ENCODE data around the gene SLC2A6.

The SLC2A6 gene

DNA sequence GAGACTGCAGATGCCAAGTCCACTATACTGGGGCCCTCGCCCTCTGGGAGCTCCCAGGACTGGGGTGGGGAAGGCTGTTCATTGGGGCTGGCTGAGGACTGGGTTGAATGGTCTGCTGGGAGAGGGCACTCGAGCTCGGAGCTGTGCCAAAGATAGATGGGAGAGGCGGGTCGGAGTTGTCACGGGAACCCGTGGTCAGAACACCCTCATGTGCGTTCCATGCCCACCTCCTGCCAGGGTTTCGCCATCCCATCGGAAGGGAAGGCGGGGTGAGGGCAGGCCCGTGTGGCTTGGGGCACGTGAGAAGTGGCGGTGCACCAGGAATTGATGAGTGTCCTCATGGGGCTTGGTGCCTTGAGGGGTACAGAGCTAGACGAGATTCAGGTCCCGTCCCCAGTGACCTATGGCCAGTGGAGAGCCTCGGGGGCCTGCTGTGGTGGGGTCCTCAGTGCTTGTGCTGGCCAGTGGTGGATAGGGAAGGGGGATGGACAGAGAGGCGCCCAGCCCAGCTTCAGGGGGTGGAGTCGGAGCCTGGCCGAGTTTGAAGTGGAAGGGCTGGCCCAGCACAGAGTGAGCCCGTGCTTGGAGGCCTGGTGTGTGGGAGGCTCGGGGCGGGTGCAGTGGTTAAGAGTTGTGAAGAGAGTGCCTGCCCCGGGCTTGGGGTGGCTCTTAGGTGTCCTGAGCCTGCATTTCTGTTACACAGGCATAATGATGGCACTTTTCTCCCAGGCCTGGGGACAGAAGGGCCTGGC lies 14.9 kb downstream of the SLC2A6 start:
- Histone ChIP-seq H3K79me2 (ENCODE audit: insufficient read depth, low read length) (no peaks in the 10 kb centered on the region), H3K36me3 (ENCODE audit: insufficient read depth, low read length) (no peaks in the 10 kb centered on the region), H3K4me1 (ENCODE audit: insufficient read depth, low read length, severe bottlenecking) (peaks cover 11% of the 10 kb centered on the region), H3K4me3 (ENCODE audit: low read depth, low read length, poor library complexity, severe bottlenecking) (no peak overlapping the region), H3F3A (ENCODE audit: insufficient read depth, low read length) (no peaks in the 10 kb centered on the region), H3K4me2 (ENCODE audit: low read length) (no peak overlapping the region), H3K27ac (ENCODE audit: low read depth, low read length, poor library complexity, severe bottlenecking) (no peak overlapping the region), H3K9me2 (ENCODE audit: low read depth, low read length) (no peaks in the 10 kb centered on the region), H3K9ac (ENCODE audit: low read length) (no peak overlapping the region), H3K9me3 (ENCODE audit: low read length) (no peaks in the 10 kb centered on the region), H3K27me3 (ENCODE audit: insufficient read depth, low read length) (no peaks in the 10 kb centered on the region; the same call in 1 of the 2 replicates), H4K20me1 (ENCODE audit: insufficient read depth, low read length) (no peaks in the 10 kb centered on the region), H2AFZ (ENCODE audit: low read length) (no peak overlapping the region)
- TF ChIP-seq, protein P1, sequence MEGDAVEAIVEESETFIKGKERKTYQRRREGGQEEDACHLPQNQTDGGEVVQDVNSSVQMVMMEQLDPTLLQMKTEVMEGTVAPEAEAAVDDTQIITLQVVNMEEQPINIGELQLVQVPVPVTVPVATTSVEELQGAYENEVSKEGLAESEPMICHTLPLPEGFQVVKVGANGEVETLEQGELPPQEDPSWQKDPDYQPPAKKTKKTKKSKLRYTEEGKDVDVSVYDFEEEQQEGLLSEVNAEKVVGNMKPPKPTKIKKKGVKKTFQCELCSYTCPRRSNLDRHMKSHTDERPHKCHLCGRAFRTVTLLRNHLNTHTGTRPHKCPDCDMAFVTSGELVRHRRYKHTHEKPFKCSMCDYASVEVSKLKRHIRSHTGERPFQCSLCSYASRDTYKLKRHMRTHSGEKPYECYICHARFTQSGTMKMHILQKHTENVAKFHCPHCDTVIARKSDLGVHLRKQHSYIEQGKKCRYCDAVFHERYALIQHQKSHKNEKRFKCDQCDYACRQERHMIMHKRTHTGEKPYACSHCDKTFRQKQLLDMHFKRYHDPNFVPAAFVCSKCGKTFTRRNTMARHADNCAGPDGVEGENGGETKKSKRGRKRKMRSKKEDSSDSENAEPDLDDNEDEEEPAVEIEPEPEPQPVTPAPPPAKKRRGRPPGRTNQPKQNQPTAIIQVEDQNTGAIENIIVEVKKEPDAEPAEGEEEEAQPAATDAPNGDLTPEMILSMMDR (IDR thresholded peaks at IDR 0.05; ENCODE audit: low read length), result no peak
- no peak for TF ChIP-seq EZH2 (IDR thresholded peaks at IDR 0.05; ENCODE audit: borderline replicate concordance, low read length)

DNA sequence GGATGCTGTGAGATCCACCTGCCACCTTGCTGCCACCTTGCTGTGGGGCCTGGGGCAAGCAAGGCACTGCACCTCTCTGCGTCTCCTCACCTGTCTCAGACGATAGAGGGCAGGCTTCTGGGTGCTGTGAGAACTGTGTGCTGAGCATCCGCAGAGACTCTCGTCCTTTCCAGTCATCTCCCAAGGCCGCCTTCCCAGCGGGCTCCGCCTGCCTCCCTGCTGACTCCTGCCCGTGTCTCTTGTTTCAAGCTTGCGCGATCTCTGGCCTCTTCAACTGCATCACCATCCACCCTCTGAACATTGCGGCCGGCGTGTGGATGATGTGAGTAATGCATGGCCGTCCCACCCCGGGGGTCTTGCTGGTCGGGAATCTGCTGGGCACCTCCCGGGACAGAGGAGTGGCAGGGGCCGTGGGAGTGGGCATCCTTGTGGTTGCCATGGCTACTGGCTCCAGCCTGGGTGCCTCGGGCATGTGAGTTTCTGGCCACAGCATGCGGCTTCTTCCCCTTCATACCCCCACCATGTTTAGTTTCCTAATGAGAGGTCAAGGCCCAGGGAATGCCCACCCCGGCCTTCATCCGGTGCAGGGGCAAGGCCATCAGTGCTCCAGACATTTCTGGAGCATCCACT lies 15.6 kb downstream of the SLC2A6 start:
- TF ChIP-seq, protein P1 (IDR thresholded peaks at IDR 0.05; ENCODE audit: low read length), result peak; percentile 77
- no peak for TF ChIP-seq EZH2 (IDR thresholded peaks at IDR 0.05; ENCODE audit: borderline replicate concordance, low read length)
- Histone ChIP-seq H3K9ac (ENCODE audit: low read length) (no peak overlapping the region), H3K4me3 (ENCODE audit: low read depth, low read length, poor library complexity, severe bottlenecking) (no peak overlapping the region), H2AFZ (ENCODE audit: low read length) (no peak overlapping the region), H3K27ac (ENCODE audit: low read depth, low read length, poor library complexity, severe bottlenecking) (no peak overlapping the region), H3K79me2 (ENCODE audit: insufficient read depth, low read length) (no peaks in the 10 kb centered on the region), H4K20me1 (ENCODE audit: insufficient read depth, low read length) (no peaks in the 10 kb centered on the region), H3F3A (ENCODE audit: insufficient read depth, low read length) (no peaks in the 10 kb centered on the region), H3K4me1 (ENCODE audit: insufficient read depth, low read length, severe bottlenecking) (peaks cover 13% of the 10 kb centered on the region), H3K4me2 (ENCODE audit: low read length) (no peak overlapping the region), H3K9me2 (ENCODE audit: low read depth, low read length) (no peaks in the 10 kb centered on the region), H3K9me3 (ENCODE audit: low read length) (no peaks in the 10 kb centered on the region), H3K27me3 (ENCODE audit: insufficient read depth, low read length) (no peaks in the 10 kb centered on the region; the same call in 1 of the 2 replicates), H3K36me3 (ENCODE audit: insufficient read depth, low read length) (no peaks in the 10 kb centered on the region)

DNA sequence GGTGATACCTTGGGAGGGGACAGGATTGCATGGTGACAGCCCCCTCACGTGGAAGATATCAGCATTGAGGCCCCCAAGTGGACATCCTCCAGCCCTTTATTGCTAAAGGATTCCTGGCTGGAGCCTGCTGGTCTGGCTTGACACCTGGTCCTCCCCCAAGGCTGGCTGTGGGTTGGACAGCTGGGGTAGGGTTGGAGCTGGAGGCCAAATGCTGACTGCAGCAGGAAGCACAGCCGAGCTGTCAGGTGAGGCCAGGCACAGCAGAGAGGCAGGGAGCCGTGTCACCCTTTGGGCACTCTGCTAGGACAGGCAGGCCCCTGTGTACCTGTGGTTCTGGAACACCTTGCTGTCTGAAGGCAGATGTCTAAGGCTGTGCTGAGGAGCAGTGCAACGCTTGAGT lies 16.9 kb downstream of the SLC2A6 start:
- TF ChIP-seq EZH2 (IDR thresholded peaks at IDR 0.05; ENCODE audit: borderline replicate concordance, low read length), result no peak
- TF ChIP-seq, protein P1 (IDR thresholded peaks at IDR 0.05; ENCODE audit: low read length), result no peak
- Histone ChIP-seq H3K9ac (ENCODE audit: low read length) (no peak overlapping the region), H2AFZ (ENCODE audit: low read length) (no peak overlapping the region), H3F3A (ENCODE audit: insufficient read depth, low read length) (no peaks in the 10 kb centered on the region), H3K4me2 (ENCODE audit: low read length) (no peak overlapping the region), H3K79me2 (ENCODE audit: insufficient read depth, low read length) (no peaks in the 10 kb centered on the region), H3K4me1 (ENCODE audit: insufficient read depth, low read length, severe bottlenecking) (peaks cover 13% of the 10 kb centered on the region), H3K9me3 (ENCODE audit: low read length) (no peaks in the 10 kb centered on the region), H3K9me2 (ENCODE audit: low read depth, low read length) (no peaks in the 10 kb centered on the region), H3K4me3 (ENCODE audit: low read depth, low read length, poor library complexity, severe bottlenecking) (no peak overlapping the region), H3K36me3 (ENCODE audit: insufficient read depth, low read length) (no peaks in the 10 kb centered on the region), H3K27me3 (ENCODE audit: insufficient read depth, low read length) (no peaks in the 10 kb centered on the region; the same call in 1 of the 2 replicates), H3K27ac (ENCODE audit: low read depth, low read length, poor library complexity, severe bottlenecking) (no peak overlapping the region), H4K20me1 (ENCODE audit: insufficient read depth, low read length) (no peaks in the 10 kb centered on the region)

All from OCI-LY1 (cell line).